ENCODE results near the gene PARD3.

Gene PARD3

DNA sequence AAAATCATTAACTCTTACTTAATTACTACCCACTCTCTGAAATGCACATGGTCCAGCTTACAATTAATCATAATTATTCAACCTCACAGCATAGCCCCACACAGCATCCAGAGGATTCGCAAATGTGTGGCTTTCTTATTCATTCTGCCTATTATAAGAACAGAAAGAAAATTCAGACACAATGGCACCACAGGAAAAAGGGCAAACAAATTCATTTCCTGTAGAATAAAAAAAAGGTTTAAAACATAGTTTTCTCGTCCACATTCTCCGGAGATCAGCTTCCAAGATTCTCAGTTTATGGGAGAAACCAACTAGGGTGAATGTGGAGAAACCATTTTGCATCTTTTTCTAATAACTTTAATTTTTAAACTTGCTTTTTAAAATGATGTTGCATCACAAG lies 201.6 kb downstream of the PARD3 start:
- H3K4me3 ChIP-seq (ENCODE audit: low read depth, low read length) = no peak overlapping the region
- TF ChIP-seq, protein P1, sequence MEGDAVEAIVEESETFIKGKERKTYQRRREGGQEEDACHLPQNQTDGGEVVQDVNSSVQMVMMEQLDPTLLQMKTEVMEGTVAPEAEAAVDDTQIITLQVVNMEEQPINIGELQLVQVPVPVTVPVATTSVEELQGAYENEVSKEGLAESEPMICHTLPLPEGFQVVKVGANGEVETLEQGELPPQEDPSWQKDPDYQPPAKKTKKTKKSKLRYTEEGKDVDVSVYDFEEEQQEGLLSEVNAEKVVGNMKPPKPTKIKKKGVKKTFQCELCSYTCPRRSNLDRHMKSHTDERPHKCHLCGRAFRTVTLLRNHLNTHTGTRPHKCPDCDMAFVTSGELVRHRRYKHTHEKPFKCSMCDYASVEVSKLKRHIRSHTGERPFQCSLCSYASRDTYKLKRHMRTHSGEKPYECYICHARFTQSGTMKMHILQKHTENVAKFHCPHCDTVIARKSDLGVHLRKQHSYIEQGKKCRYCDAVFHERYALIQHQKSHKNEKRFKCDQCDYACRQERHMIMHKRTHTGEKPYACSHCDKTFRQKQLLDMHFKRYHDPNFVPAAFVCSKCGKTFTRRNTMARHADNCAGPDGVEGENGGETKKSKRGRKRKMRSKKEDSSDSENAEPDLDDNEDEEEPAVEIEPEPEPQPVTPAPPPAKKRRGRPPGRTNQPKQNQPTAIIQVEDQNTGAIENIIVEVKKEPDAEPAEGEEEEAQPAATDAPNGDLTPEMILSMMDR (IDR thresholded peaks at IDR 0.05; ENCODE audit: low read depth, low read length) = no peak
- DNase-seq (ENCODE audit: low read depth, low spot score) = no peak
- in situ Hi-C loops (cut with HindIII; ENCODE audit: low sequenced_read_pairs) = no loop called here

DNA sequence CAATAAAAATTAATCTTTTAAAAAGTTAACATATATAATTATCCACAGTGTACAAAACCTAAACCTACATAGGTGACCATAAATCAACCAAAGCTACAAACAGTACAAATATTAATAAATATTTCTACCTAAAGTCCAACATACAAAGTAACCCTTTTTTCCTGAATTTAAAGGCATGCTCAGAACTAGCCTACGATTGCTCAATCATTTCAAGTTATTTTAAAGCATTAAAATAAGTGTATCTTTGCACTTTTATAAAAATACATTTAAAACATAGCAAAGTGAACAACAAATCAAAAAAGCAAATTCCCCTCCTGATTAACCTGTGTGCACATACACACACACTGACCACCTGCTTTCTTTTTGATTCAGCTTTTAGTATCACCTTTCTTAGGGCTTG lies 202.2 kb downstream of the PARD3 start:
- no peak for DNase-seq (ENCODE audit: low read depth, low spot score)
- in situ Hi-C loops (cut with HindIII; ENCODE audit: low sequenced_read_pairs) = no loop called here
- TF ChIP-seq, protein P1 (IDR thresholded peaks at IDR 0.05; ENCODE audit: low read depth, low read length) = no peak
- H3K4me3 ChIP-seq (ENCODE audit: low read depth, low read length) = no peak overlapping the region

DNA sequence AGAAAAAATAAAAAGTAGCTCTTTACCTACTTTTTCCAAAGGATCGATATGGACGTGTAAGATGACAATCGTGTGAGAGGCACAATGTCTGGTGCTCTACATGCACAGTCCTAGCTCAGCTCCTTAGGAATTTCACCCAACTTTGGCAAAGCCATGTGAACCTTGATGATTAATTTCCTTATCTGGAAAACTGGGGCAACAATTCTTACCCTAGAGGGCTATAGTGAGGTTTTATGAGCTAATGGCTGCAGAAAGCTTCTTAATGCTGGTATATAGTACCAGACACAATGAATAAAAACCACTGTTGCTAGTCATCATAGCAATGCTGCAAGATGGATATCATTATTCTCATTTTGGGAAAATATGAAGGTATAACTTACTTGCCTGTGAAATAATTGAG lies 202.7 kb downstream of the PARD3 start:
- in situ Hi-C loops (cut with HindIII; ENCODE audit: low sequenced_read_pairs) = no loop called here
- no peak overlapping the region for H3K4me3 ChIP-seq (ENCODE audit: low read depth, low read length)

DNA sequence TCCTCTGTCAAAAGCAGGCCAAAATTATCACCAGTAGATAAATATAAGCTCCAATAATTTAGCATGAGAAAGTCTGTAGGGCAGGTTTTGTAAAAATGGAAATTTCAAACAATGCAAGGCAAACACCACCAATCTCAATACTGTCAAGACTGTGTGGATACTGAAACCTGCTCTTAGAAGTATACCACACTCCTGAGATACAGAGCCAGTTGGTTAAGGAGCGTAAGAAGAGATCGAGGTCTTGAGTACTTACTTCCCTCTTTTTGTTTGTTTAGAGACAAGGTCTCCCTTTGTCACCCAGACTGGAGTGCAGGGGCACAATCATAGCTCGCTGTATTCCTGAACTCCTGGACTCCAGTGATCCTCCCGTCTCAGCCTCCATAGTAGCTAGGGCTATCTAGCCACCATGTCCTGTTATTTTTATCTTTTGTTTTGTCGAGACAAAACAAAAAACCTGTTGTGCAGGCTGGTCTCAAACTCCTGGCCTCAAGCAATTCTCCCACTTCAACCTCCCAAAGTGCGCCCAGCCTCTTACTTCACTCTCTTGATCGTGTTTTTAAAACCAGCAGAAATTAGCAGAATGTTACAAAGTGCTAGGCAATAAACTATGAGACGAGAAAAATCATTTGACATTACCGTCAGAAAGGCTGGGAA lies 205.7 kb downstream of the PARD3 start:
- H3K4me3 ChIP-seq (ENCODE audit: low read depth, low read length) = no peak overlapping the region
- in situ Hi-C loops (cut with HindIII; ENCODE audit: low sequenced_read_pairs) = no loop called here
- TF ChIP-seq, protein P1 (IDR thresholded peaks at IDR 0.05; ENCODE audit: low read depth, low read length) = no peak
- DNase-seq (ENCODE audit: low read depth, low spot score) = no peak

More for the DNA sequence above, 202.7 kb downstream of the PARD3 start:
- no peak for DNase-seq (ENCODE audit: low read depth, low spot score)
- TF ChIP-seq, protein P1 (IDR thresholded peaks at IDR 0.05; ENCODE audit: low read depth, low read length) = no peak

DNA sequence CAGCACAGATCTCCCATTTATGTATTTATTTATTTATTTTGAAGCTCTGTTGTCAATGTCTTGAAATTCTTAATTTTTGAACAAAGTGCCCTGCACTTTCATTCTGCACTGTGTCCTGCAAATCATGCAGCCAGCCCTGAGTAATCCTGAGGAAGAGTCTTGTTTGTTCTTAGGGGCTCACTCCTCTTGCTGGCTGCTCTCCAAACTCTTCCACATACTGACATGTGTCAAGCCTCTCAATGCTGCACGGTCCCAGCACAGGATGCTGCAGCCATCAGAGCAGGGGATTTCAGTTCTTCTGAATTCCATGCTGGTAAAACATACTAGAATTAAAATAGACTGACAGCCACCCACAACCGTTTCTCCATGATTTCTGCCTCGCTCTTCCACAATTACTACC lies 207.2 kb downstream of the PARD3 start:
- DNase-seq (ENCODE audit: low read depth, low spot score) = no peak
- TF ChIP-seq, protein P1 (IDR thresholded peaks at IDR 0.05; ENCODE audit: low read depth, low read length) = no peak
- in situ Hi-C loops (cut with HindIII; ENCODE audit: low sequenced_read_pairs) = no loop called here
- no peak overlapping the region for H3K4me3 ChIP-seq (ENCODE audit: low read depth, low read length)

DNA sequence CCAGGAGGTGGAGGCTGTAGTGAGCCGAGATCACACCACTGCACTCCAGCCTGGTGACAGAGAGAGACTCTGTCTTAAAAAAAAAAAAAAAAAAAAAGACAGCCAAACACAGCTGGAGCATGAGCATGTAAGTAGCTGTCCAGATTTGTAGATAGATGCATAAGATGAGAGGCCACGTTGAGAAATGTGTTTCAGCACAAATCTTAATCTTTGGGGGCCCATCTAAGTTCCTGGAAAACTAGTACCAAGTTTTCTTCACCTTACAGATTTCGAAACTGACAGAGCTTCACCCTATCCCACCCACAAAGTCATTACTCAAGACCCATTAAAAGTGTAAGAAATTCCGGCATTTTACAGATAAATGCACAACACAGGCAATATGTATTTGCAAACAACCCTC lies 208.2 kb downstream of the PARD3 start:
- TF ChIP-seq, protein P1 (IDR thresholded peaks at IDR 0.05; ENCODE audit: low read depth, low read length) = no peak
- no peak for DNase-seq (ENCODE audit: low read depth, low spot score)
- H3K4me3 ChIP-seq (ENCODE audit: low read depth, low read length) = no peak overlapping the region
- in situ Hi-C loops (cut with HindIII; ENCODE audit: low sequenced_read_pairs) = no loop called here
